K562 (cell line): Measurements from ENCODE around the gene FBXO46. TPM values are rescaled to one million over a fixed set of nuclear protein-coding genes. Genes with fewer than 3 reads are reported as not detected.

Experiments used
- CBX1 ChIP-seq: sonication (generic); IDR thresholded peaks from 2 replicates; pipeline ENCODE4 v1.6.1; 2016; ENCODE audit warnings: antibody characterized with exemption, low read depth, mild to moderate bottlenecking
- CHCHD3 ChIP-seq: fragments of 250-450 bp; sonication (Bioruptor Pico); IDR thresholded peaks from 2 replicates; pipeline ENCODE4 v2.1.2; 2022; ENCODE audit warnings: mild to moderate bottlenecking
- FOXJ3 ChIP-seq: sonication (generic); formaldehyde crosslinking; IDR thresholded peaks from 2 replicates; pipeline ENCODE4 v1.4.0; 2020; ENCODE audit warnings: mild to moderate bottlenecking, missing genetic modification reagents
- GABPA ChIP-seq: fragments of 200-800 bp; sonication (Bioruptor generic); conservative IDR thresholded peaks from 2 replicates; pipeline ENCODE4 v1.6.1; 2016; ENCODE audit warnings: low read depth, missing genetic modification characterization, missing compliant biosample characterization
- HDGF ChIP-seq: fragments of 450-650 bp; IDR thresholded peaks from 2 replicates; pipeline ENCODE4 v1.6.1; 2016
- IFI16 ChIP-seq: fragments of 250-450 bp; sonication (Bioruptor Pico); IDR thresholded peaks from 2 replicates; pipeline ENCODE4 v2.1.2; 2022; ENCODE audit warnings: mild to moderate bottlenecking, inconsistent platforms
- KDM2B ChIP-seq: fragments of 250-450 bp; sonication (Bioruptor Pico); IDR thresholded peaks from 2 replicates; pipeline ENCODE4 v1.8.0; 2021; ENCODE audit warnings: mild to moderate bottlenecking, moderate library complexity
- KDM5B ChIP-seq: fragments of 200-600 bp; sonication (generic); IDR thresholded peaks from 2 replicates; pipeline ENCODE4 v1.6.1; 2012; ENCODE audit warnings: low read depth, mild to moderate bottlenecking, moderate library complexity, low read length, control low read depth, inconsistent platforms; ENCODE audit not compliant: insufficient replicate concordance
- KLF6 ChIP-seq: fragments of 250-450 bp; sonication (Bioruptor Pico); IDR thresholded peaks from 2 replicates; pipeline ENCODE4 v1.4.0; 2020; ENCODE audit warnings: mild to moderate bottlenecking, moderate library complexity, borderline replicate concordance
- LARP7 ChIP-seq: fragments of 450-650 bp; IDR thresholded peaks from 2 replicates; pipeline ENCODE4 v1.6.1; 2016
- MCM7 ChIP-seq, 2 experiments: fragments of 450-650 bp; IDR thresholded peaks; 2 replicates each; pipeline ENCODE4 v1.6.1; 2016 to 2018
- MECOM ChIP-seq: fragments of 250-450 bp; sonication (Bioruptor Pico); IDR thresholded peaks from 2 replicates; pipeline ENCODE4 v1.8.0; 2022; ENCODE audit warnings: inconsistent platforms
- MEIS2 ChIP-seq: fragments of 450-650 bp; IDR thresholded peaks from 2 replicates; pipeline ENCODE4 v1.6.1; 2014; ENCODE audit warnings: mild to moderate bottlenecking; ENCODE audit not compliant: partially characterized antibody
- NRF1 ChIP-seq, 2 experiments: fragments of 450-650 bp; IDR thresholded peaks in 1 of 2; conservative IDR thresholded peaks in 1 of 2; 2 replicates each; pipeline ENCODE4 v1.6.1; 2014; ENCODE audit warnings: mild to moderate bottlenecking in 2 of 2
- PCBP1 ChIP-seq: fragments of 200-400 bp; formaldehyde crosslinking; IDR thresholded peaks from 2 replicates; pipeline ENCODE4 v1.6.1; 2018; ENCODE audit warnings: mild to moderate bottlenecking, low read depth, low read length; ENCODE audit not compliant: poor library complexity, severe bottlenecking
- PURB ChIP-seq: sonication (generic); formaldehyde crosslinking; IDR thresholded peaks from 2 replicates; pipeline ENCODE4 v1.9.0; 2021; ENCODE audit warnings: low read depth, mild to moderate bottlenecking, missing genetic modification reagents
- RBM14 ChIP-seq: fragments of 200-400 bp; formaldehyde crosslinking; IDR thresholded peaks from 2 replicates; pipeline ENCODE4 v1.6.1; 2018; ENCODE audit warnings: low read depth, mild to moderate bottlenecking, low read length, moderate library complexity, borderline replicate concordance; ENCODE audit not compliant: insufficient read depth
- RUNX1 ChIP-seq: sonication (generic); IDR thresholded peaks from 2 replicates; pipeline ENCODE4 v1.6.1; 2016; ENCODE audit warnings: antibody characterized with exemption, low read depth
- SIN3A ChIP-seq, 2 experiments: fragments of 150-350 bp in 1 of 2; IDR thresholded peaks; 2 replicates each; pipeline ENCODE4 v1.6.1; 2011 to 2016; ENCODE audit warnings: borderline replicate concordance in 2 of 2, low read depth in 2 of 2, low read length in 2 of 2, mild to moderate bottlenecking in 2 of 2, moderate library complexity in 2 of 2; ENCODE audit not compliant: control insufficient read depth in 1 of 2
- SLC30A9 ChIP-seq: fragments of 250-450 bp; sonication (Bioruptor Pico); IDR thresholded peaks from 2 replicates; pipeline ENCODE4 v1.8.0; 2022; ENCODE audit warnings: mild to moderate bottlenecking, moderate library complexity
- SMARCC2 ChIP-seq: fragments of 450-650 bp; IDR thresholded peaks from 2 replicates; pipeline ENCODE4 v1.6.1; 2017; ENCODE audit warnings: antibody characterized with exemption, moderate library complexity, mild to moderate bottlenecking, low read depth
- SUPT5H ChIP-seq: fragments of 450-650 bp; IDR thresholded peaks from 2 replicates; pipeline ENCODE4 v1.6.1; 2016
- ZNF785 ChIP-seq: fragments of 250-450 bp; sonication (Bioruptor Pico); IDR thresholded peaks from 2 replicates; pipeline ENCODE4 v1.4.0; 2020; ENCODE audit warnings: mild to moderate bottlenecking
- polyA plus RNA-seq, 8 experiments: library from polyadenylated mRNA; depleted of rRNA in 4 of 8; stranded (reverse) in 5 of 8; unstranded in 3 of 8; fragments of >200 nt; fragmentation: Nextera tagmentation in 2 of 8; fragmentation: Illumina TruSeq in 1 of 8; extraction: Ambion mirVana in 2 of 8; extraction: Trizol in 1 of 8; gene quantifications; 2 replicates each; pipeline versions ENCODE4 v1.2.1 to v1.2.3, GENCODE V29; 2011 to 2014; ENCODE audit warnings: inconsistent platforms in 1 of 8, missing spikeins in 1 of 8
- total RNA-seq, 7 experiments: library from RNA; depleted of rRNA in 6 of 7; stranded (reverse); fragments of >200 nt in 6 of 7; fragmentation: Illumina TruSeq in 2 of 7; extraction: Trizol in 2 of 7; gene quantifications; 2 replicates each; pipeline versions ENCODE4 v1.2.1 to v1.2.3, GENCODE V29; 2011 to 2021; ENCODE audit warnings: low replicate concordance in 1 of 7
- TF ChIP-seq, protein P1 (sequence below): sonication (generic); formaldehyde crosslinking; IDR thresholded peaks from 2 replicates; pipeline ENCODE4 v1.8.1; 2023; ENCODE audit warnings: mild to moderate bottlenecking, missing genetic modification reagents, moderate library complexity
- TF ChIP-seq, protein P2 (sequence below), 2 experiments: IDR thresholded peaks; 2 replicates each; pipeline ENCODE4 v1.6.1; 2011; ENCODE audit warnings: borderline replicate concordance in 1 of 2, control low read depth in 1 of 2, low read depth in 1 of 2, low read length in 1 of 2, mild to moderate bottlenecking in 1 of 2, mixed read lengths in 1 of 2, moderate library complexity in 1 of 2; ENCODE audit not compliant: insufficient read depth in 1 of 2, insufficient read length in 1 of 2, poor library complexity in 1 of 2, severe bottlenecking in 1 of 2; ENCODE audit errors: extremely low read depth in 1 of 2
- TF ChIP-seq, protein P3 (sequence below): sonication (generic); formaldehyde crosslinking; IDR thresholded peaks from 2 replicates; pipeline ENCODE4 v1.8.0; 2022; ENCODE audit warnings: mild to moderate bottlenecking, low read depth, missing genetic modification reagents

The FBXO46 gene
- total and polyA plus RNA-seq, 9 of the 15 experiments (the other 6 are each of a cell fraction or from before 2014, with no cell fraction given): 1.5 to 36.1 (median 7.3) TPM

DNA sequence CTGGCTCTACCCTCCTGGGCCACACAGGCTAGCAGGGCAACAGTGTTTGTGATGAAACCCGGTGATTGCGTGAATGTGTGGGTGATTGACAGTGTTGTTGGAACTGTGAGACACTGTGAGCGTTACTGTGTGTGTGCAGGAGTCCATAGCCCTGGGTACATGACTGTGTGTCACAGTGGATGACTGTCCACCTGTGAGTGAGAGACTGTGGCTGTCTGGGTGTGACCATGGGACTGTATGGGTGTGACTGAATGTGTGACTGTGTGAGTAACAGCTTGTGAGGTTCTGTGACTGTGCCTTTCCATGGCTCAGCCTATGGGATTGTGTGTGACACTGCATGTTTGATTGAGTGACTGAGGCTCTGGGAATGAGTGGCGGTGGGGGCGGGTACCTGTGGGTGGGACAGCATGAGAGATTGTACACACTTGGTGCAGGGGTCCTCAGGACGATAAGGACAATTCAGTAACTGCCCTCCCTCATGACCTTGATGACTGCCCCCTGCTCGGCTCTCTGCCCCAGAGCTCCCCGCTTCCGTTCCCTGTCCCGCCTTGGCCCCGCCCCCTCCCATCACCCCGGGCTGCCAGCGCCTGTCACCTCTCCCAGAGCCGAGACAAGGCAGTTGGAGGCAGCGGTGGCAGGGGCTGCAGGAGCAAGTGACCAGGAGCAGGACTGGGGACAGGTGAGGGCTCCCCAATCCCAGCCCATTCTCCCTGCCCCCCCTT, 62.9 kb downstream of the FBXO46 start, which contains the start of gene GIPR (continued):
- TF ChIP-seq NRF1 (conservative IDR thresholded peaks at IDR 0.05 in 1 of 2, IDR thresholded peaks at IDR 0.05 in 1 of 2): peak in 1 of 2 experiments; percentile 36; a peak in 1 of 4 replicates
- TF ChIP-seq PCBP1: no peak
- TF ChIP-seq SIN3A (IDR thresholded peaks at IDR 0.05; ENCODE audit: borderline replicate concordance in 2 of 2, control insufficient read depth in 1 of 2, low read depth in 2 of 2, low read length in 2 of 2): peak in 1 of 2 experiments; percentile 24; a peak in 1 of 4 replicates
- no peak for TF ChIP-seq KLF6
- TF ChIP-seq CBX1: peak; percentile 45
- no peak for TF ChIP-seq SMARCC2
- no peak for TF ChIP-seq ZNF785 (CRISPR knock-in tag)
- no peak for TF ChIP-seq MECOM (CRISPR knock-in tag)
- TF ChIP-seq KDM2B (CRISPR knock-in tag): no peak
- TF ChIP-seq RBM14: no peak
- peak; percentile 34 for TF ChIP-seq GABPA (tag)
- no peak for TF ChIP-seq FOXJ3 (CRISPR knock-in tag)
- TF ChIP-seq MCM7 (IDR thresholded peaks at IDR 0.05): no peak
- no peak for TF ChIP-seq RUNX1
- no peak for TF ChIP-seq IFI16 (CRISPR knock-in tag)
- peak; percentile 62 for TF ChIP-seq MEIS2
- no peak for TF ChIP-seq KDM5B
- peak; percentile 77 for TF ChIP-seq HDGF
- no peak for TF ChIP-seq PURB (CRISPR knock-in tag)
- TF ChIP-seq, protein P1, sequence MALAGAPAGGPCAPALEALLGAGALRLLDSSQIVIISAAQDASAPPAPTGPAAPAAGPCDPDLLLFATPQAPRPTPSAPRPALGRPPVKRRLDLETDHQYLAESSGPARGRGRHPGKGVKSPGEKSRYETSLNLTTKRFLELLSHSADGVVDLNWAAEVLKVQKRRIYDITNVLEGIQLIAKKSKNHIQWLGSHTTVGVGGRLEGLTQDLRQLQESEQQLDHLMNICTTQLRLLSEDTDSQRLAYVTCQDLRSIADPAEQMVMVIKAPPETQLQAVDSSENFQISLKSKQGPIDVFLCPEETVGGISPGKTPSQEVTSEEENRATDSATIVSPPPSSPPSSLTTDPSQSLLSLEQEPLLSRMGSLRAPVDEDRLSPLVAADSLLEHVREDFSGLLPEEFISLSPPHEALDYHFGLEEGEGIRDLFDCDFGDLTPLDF (CRISPR knock-in tag): no peak
- TF ChIP-seq, protein P2, sequence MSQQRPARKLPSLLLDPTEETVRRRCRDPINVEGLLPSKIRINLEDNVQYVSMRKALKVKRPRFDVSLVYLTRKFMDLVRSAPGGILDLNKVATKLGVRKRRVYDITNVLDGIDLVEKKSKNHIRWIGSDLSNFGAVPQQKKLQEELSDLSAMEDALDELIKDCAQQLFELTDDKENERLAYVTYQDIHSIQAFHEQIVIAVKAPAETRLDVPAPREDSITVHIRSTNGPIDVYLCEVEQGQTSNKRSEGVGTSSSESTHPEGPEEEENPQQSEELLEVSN (IDR thresholded peaks at IDR 0.05; ENCODE audit: borderline replicate concordance in 1 of 2, extremely low read depth in 1 of 2, insufficient read depth in 1 of 2, insufficient read length in 1 of 2, low read depth in 1 of 2, low read length in 1 of 2, poor library complexity in 1 of 2, severe bottlenecking in 1 of 2): peak in 1 of 2 experiments; percentile 7
- peak; percentile 89; the same call in 1 of the 2 replicates for TF ChIP-seq SUPT5H
- TF ChIP-seq, protein P3, sequence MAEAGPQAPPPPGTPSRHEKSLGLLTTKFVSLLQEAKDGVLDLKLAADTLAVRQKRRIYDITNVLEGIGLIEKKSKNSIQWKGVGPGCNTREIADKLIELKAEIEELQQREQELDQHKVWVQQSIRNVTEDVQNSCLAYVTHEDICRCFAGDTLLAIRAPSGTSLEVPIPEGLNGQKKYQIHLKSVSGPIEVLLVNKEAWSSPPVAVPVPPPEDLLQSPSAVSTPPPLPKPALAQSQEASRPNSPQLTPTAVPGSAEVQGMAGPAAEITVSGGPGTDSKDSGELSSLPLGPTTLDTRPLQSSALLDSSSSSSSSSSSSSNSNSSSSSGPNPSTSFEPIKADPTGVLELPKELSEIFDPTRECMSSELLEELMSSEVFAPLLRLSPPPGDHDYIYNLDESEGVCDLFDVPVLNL (CRISPR knock-in tag): 0 out of 2 replicates have a peak, but pooled peaks have one; percentile 54
- no peak for TF ChIP-seq SLC30A9 (CRISPR knock-in tag)
- peak; percentile 13; the same call in 1 of the 2 replicates for TF ChIP-seq LARP7
- TF ChIP-seq CHCHD3 (CRISPR knock-in tag): 0 out of 2 replicates have a peak, but pooled peaks have one; percentile 14
